Transverse colon (tissue), 4 donors: Measurements from ENCODE around the gene TLCD1.

Experiments
- POLR2A ChIP-seq: fragments of 450-650 bp; IDR thresholded peaks from one replicate; pipeline ENCODE4 v1.6.1; 2016; ENCODE audit warnings: antibody characterized with exemption, mild to moderate bottlenecking, moderate library complexity
- POLR2AphosphoS5 ChIP-seq, 3 donors: sonication (generic); formaldehyde crosslinking; IDR thresholded peaks; one replicate each; pipeline ENCODE4 v1.6.1; 2016; ENCODE audit warnings: antibody characterized with exemption in 3 of 3
- TF ChIP-seq, protein P1 (sequence below), 5 experiments: fragments of 200-600 bp in 3 of 5; fragments of 450-650 bp in 2 of 5; sonication (generic) in 3 of 5; IDR thresholded peaks; 1 replicate in 2 of 5; 2 replicates in 3 of 5; pipeline ENCODE4 v1.5.1; 2016 to 2017; ENCODE audit warnings: antibody characterized with exemption in 5 of 5, inconsistent platforms in 3 of 5, mild to moderate bottlenecking in 2 of 5, moderate library complexity in 1 of 5

DNA sequence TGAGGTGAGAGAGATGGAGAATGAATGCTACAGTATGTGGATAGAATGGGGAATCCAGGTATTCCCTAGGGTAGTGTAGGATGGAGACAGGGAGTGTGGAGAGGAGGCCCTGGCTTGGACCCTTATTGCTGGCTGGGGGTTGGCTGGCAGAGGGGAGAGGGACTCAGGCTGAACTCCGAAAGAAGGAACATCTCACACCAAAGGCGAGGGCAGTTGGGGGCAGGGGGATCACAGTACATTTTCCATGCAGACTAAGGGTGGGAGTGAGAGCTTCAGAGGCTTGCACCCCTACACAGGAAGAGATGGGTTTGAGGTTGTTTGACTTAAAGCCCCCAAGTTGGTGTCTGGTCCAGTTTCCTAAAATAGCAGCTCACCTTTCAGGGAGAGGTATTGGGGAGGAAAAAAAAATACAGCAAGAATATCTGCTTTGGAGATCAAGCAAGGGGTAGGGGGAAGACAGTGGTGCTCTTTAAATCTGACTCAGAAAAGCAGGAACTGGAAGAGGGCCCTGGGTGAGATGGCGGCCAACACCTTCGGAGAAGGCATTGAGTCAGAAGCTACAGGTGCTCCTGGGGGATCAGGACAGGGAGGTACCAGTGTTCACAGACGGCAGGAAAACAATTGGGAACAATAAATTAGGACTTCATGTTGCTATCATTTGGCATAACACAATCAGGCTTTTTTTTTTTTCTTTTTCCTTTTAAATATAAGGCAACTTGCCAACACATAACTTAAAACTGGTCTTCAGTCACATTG is 30.2 kb upstream of the TLCD1 start:
- TF ChIP-seq POLR2A (no peak), POLR2AphosphoS5 (IDR thresholded peaks at IDR 0.05) (no peak)
- TF ChIP-seq, protein P1, sequence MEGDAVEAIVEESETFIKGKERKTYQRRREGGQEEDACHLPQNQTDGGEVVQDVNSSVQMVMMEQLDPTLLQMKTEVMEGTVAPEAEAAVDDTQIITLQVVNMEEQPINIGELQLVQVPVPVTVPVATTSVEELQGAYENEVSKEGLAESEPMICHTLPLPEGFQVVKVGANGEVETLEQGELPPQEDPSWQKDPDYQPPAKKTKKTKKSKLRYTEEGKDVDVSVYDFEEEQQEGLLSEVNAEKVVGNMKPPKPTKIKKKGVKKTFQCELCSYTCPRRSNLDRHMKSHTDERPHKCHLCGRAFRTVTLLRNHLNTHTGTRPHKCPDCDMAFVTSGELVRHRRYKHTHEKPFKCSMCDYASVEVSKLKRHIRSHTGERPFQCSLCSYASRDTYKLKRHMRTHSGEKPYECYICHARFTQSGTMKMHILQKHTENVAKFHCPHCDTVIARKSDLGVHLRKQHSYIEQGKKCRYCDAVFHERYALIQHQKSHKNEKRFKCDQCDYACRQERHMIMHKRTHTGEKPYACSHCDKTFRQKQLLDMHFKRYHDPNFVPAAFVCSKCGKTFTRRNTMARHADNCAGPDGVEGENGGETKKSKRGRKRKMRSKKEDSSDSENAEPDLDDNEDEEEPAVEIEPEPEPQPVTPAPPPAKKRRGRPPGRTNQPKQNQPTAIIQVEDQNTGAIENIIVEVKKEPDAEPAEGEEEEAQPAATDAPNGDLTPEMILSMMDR (IDR thresholded peaks at IDR 0.05) = no peak
